SK-N-MC (cell line): ENCODE measurements around the gene PLK1.

ENCODE experiments used
- EZH2 ChIP-seq: fragments of 200-600 bp; sonication (generic); IDR thresholded peaks from one replicate; pipeline ENCODE4 v1.6.1; 2017; ENCODE audit warnings: antibody characterized with exemption
- POLR2AphosphoS5 ChIP-seq: IDR thresholded peaks from 2 replicates; pipeline ENCODE4 v1.6.1; 2012; ENCODE audit warnings: mild to moderate bottlenecking, low read depth, low read length, borderline replicate concordance

DNA sequence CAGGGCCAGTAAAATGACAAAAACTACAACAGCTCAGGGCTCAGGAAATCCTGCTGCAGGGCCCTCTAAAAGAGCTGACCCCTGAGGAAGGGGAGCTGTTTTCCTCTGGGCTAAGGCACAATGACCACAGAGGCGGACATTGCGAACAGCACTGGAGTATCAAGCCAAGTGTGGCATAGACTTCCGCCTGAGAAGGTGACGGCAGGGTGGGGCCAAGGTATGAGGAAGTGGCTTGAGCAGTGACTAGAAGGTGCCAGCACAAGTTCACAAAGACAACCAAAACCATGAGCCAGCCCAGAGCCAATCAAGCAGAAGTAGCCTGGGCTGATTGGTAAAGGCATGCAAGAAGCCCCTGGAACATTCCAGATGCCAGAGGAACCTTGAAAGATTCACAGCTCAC is 20.4 kb downstream of the PLK1 start:
- no peak for TF ChIP-seq EZH2
- no peak for TF ChIP-seq POLR2AphosphoS5
